IgD-negative memory B cell (primary cell): ENCODE measurements around the gene SMCR8. TPM values are rescaled to one million over a fixed set of nuclear protein-coding genes. Genes with fewer than 3 reads are reported as not detected.
"Not testable (repeated sequence)": the region's sequence is repeated elsewhere in the genome, so short reads cannot be mapped to it uniquely, and the experiment has no call there.

Source experiments
- H3K27ac Mint-ChIP-seq, 3 donors: one replicate each; pipeline ENCODE4 v1.8.0; 2020 to 2022; ENCODE audit warnings: mild to moderate bottlenecking in 3 of 3, mixed read lengths in 3 of 3, moderate library complexity in 1 of 3
- H3K27me3 Mint-ChIP-seq: one replicate; pipeline ENCODE4 v1.8.0; 2021; ENCODE audit warnings: mixed read lengths
- H3K36me3 Mint-ChIP-seq: one replicate; pipeline ENCODE4 v1.8.0; 2020; ENCODE audit warnings: mild to moderate bottlenecking, mixed read lengths
- H3K4me1 Mint-ChIP-seq, 3 donors: one replicate each; pipeline ENCODE4 v1.8.0; 2020 to 2022; ENCODE audit warnings: mixed read lengths in 3 of 3, mild to moderate bottlenecking in 1 of 3
- H3K4me3 Mint-ChIP-seq, 4 donors: one replicate each; pipeline ENCODE4 v1.8.0; 2020 to 2022; ENCODE audit warnings: mild to moderate bottlenecking in 4 of 4, mixed read lengths in 4 of 4, moderate library complexity in 3 of 4
- H3K9me3 Mint-ChIP-seq, 3 donors: one replicate each; pipeline ENCODE4 v1.8.0; 2020 to 2021; ENCODE audit warnings: mixed read lengths in 3 of 3, mild to moderate bottlenecking in 1 of 3
- polyA plus RNA-seq: library from polyadenylated mRNA; unstranded; fragments of 300-500 nt; fragmentation: Illumina TruSeq; gene quantifications from one replicate; pipeline ENCODE4 v1.2.3, GENCODE V29; 2021

SMCR8 gene
- polyA plus RNA-seq, 1 donor from 2014 or later: 5.2 TPM

- Mint-ChIP-seq H3K27me3 (no peaks in the 10 kb centered on the region), H3K4me1 (peaks cover 8 to 19% (median 17%) of the 10 kb centered on the region in 3 donors), H3K36me3 (no peaks in the 10 kb centered on the region), H3K9me3 (no peaks in the 10 kb centered on the region), H3K4me3 (peak overlapping the region; percentile 88 to 97 (median 90)), H3K27ac (peak overlapping the region in 2 of 3 donors; percentile 18 to 53)
These were observed 47.0 kb downstream of the SMCR8 start for GRCh38 chr17:18361837-18362697.

GRCh38 chr17:18362698-18363100, 47.6 kb downstream of the SMCR8 start:
- H3K4me3 Mint-ChIP-seq: peak overlapping the region; percentile 88 to 97 (median 90)
- peaks cover 8 to 19% (median 17%) of the 10 kb centered on the region in 3 donors for H3K4me1 Mint-ChIP-seq
- H3K27me3 Mint-ChIP-seq: no peaks in the 10 kb centered on the region
- no peaks in the 10 kb centered on the region for H3K36me3 Mint-ChIP-seq
- H3K27ac Mint-ChIP-seq: peak overlapping the region in 1 of 3 donors; percentile 53
- H3K9me3 Mint-ChIP-seq: no peaks in the 10 kb centered on the region

GRCh38 chr17:18363101-18364049, 48.3 kb downstream of the SMCR8 start, which contains the start of gene SHMT1:
Gene SHMT1 (minus strand): TSS chr17:18363550. CDS start chr17:18355981, 7,569 bp downstream.
- Mint-ChIP-seq H3K4me1 (peaks cover 8 to 19% (median 17%) of the 10 kb centered on the region in 3 donors), H3K36me3 (no peaks in the 10 kb centered on the region), H3K9me3 (no peaks in the 10 kb centered on the region), H3K27me3 (peaks cover 2% of the 10 kb centered on the region), H3K27ac (peak within 1 kb of the TSS; percentile 70 to 89 (median 74)), H3K4me3 (peak within 1 kb of the TSS; percentile 89 to 98 (median 94))

- no peak overlapping the region for H3K27ac Mint-ChIP-seq
- H3K4me1 Mint-ChIP-seq: peaks cover 8 to 19% (median 17%) of the 10 kb centered on the region in 3 donors
- H3K4me3 Mint-ChIP-seq: peak overlapping the region in 1 of 4 donors; percentile 63
- no peaks in the 10 kb centered on the region for H3K9me3 Mint-ChIP-seq
- H3K36me3 Mint-ChIP-seq: no peaks in the 10 kb centered on the region
- peaks cover 2% of the 10 kb centered on the region for H3K27me3 Mint-ChIP-seq
These were observed 49.1 kb downstream of the SMCR8 start for GRCh38 chr17:18364166-18364565.

GRCh38 chr17:18368946-18369345, 53.9 kb downstream of the SMCR8 start:
- H3K36me3 Mint-ChIP-seq: no peaks in the 10 kb centered on the region
- H3K27me3 Mint-ChIP-seq: peaks cover 7% of the 10 kb centered on the region
- no peaks in the 10 kb centered on the region for H3K9me3 Mint-ChIP-seq
- H3K4me3 Mint-ChIP-seq: no peak overlapping the region
- no peak overlapping the region for H3K27ac Mint-ChIP-seq
- H3K4me1 Mint-ChIP-seq: peaks cover 0 to 1% (median 0%) of the 10 kb centered on the region in 3 donors

GRCh38 chr17:18370761-18371160, 55.7 kb downstream of the SMCR8 start:
- H3K36me3 Mint-ChIP-seq: peaks cover 2% of the 10 kb centered on the region
- H3K27me3 Mint-ChIP-seq: peaks cover 7% of the 10 kb centered on the region
- H3K4me3 Mint-ChIP-seq: no peak overlapping the region
- H3K9me3 Mint-ChIP-seq: peaks cover 0 to 6% (median 2%) of the 10 kb centered on the region in 3 donors
- H3K4me1 Mint-ChIP-seq: peaks cover 0 to 1% (median 0%) of the 10 kb centered on the region in 3 donors
- H3K27ac Mint-ChIP-seq: no peak overlapping the region

- peaks cover 2% of the 10 kb centered on the region for H3K36me3 Mint-ChIP-seq
- peaks cover 0 to 1% (median 0%) of the 10 kb centered on the region in 3 donors for H3K4me1 Mint-ChIP-seq
- H3K9me3 Mint-ChIP-seq: peaks cover 0 to 6% (median 2%) of the 10 kb centered on the region in 3 donors
- H3K4me3 Mint-ChIP-seq: no peak overlapping the region
- peaks cover 7% of the 10 kb centered on the region for H3K27me3 Mint-ChIP-seq
- H3K27ac Mint-ChIP-seq: peak overlapping the region in 1 of 3 donors; percentile 16
These were observed 56.4 kb downstream of the SMCR8 start for GRCh38 chr17:18371455-18371854.

- not testable (repeated sequence) for H3K4me1 Mint-ChIP-seq, H3K36me3 Mint-ChIP-seq, H3K4me3 Mint-ChIP-seq, H3K9me3 Mint-ChIP-seq, H3K27me3 Mint-ChIP-seq, H3K27ac Mint-ChIP-seq
These were observed 58.1 kb downstream of the SMCR8 start for GRCh38 chr17:18373181-18373580.

GRCh38 chr17:18374216-18374615, 59.1 kb downstream of the SMCR8 start:
- H3K9me3 Mint-ChIP-seq: peaks cover 0 to 6% (median 2%) of the 10 kb centered on the region in 3 donors
- H3K36me3 Mint-ChIP-seq: peaks cover 2% of the 10 kb centered on the region
- H3K27me3 Mint-ChIP-seq: peaks cover 5% of the 10 kb centered on the region
- peaks cover 4 to 7% (median 6%) of the 10 kb centered on the region in 3 donors for H3K4me1 Mint-ChIP-seq
- no peak overlapping the region for H3K4me3 Mint-ChIP-seq
- H3K27ac Mint-ChIP-seq: no peak overlapping the region

Other genes with a start within 250 kb of the SMCR8 start
- 47.8 TPM for gene DRG2, start 227.3 kb upstream of the SMCR8 start, polyA plus RNA-seq
- gene MYO15A, start 206.5 kb upstream of the SMCR8 start, polyA plus RNA-seq: 0.48 TPM
- 144 TPM for gene ALKBH5, start 131.5 kb upstream of the SMCR8 start, polyA plus RNA-seq
- 0.40 TPM for gene LLGL1, start 89.7 kb upstream of the SMCR8 start, polyA plus RNA-seq
- 150 TPM for gene FLII, start 56.6 kb upstream of the SMCR8 start, polyA plus RNA-seq
- gene MIEF2, start 54.6 kb upstream of the SMCR8 start, polyA plus RNA-seq: 12.3 TPM
- 19.5 TPM for gene TOP3A, start 299 bp upstream of the SMCR8 start, polyA plus RNA-seq
- 18.9 TPM for gene SHMT1, start 48.3 kb downstream of the SMCR8 start, polyA plus RNA-seq
- not detected for gene EVPLL, start 62.5 kb downstream of the SMCR8 start, polyA plus RNA-seq
- gene LGALS9C, start 161.5 kb downstream of the SMCR8 start, polyA plus RNA-seq: not detected